Measurements from ENCODE around the gene TPSD1.

Gene TPSD1

DNA sequence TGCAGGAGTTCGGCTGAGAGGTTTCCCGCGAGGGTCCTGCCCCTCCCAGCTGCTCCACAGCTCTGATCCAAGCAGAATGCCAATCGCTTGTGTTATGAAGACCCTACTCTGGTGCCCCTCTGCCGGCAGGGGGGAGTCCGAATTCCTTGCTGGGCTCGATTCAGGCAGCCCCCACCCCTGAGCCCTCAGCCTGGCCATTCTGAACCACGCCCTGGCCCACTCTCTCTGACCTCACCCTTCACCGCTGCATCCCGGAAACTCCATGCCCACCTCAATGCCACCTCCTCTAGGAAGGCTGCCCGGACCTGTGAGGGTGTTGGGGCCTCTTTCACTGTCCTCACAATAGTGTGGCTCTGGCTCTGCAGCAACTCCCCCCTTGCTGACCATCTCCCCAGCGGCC lies 45.7 kb downstream of the TPSD1 start:
- DNase-seq: no peak

DNA sequence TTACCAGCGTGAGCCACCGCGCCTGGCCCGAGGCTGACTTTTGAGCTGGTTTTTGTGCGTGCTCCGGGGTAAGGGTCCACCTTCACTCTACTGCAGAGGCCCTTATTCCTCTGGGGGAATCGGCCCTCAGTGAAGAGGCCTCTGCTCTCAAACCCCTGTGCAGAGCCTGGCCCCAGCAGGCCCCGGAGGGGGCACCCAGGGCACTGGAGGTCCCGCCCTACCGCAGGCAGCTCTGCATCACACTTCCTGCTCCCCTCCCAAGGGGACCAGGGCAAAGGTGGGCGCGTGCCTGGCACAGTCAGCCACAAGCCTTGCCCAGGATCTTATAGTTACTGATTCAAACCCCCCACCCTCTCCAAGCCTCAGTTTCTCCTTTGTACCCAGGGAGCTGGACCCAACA lies 50.0 kb downstream of the TPSD1 start:
- DNase-seq: no peak

DNA sequence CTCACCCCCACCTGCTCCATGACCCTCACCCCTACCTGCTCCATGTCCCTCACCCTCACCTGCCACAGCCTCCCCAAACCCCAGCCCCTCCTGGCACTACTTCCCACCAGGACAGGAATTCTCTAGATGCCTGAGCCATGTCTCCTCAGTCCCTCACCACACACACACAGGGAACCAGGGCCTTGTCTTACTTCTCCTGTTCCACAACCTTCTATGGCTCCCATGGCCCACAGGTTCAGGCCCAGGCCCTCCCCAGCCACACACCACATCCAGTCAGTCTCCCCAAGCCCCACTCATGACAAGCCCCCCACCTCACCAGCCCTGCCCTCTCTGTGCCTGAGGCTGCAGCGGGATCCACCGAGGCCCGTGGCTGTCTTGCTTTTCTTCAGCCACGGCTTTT lies 50.5 kb downstream of the TPSD1 start:
- no peak for DNase-seq

DNA sequence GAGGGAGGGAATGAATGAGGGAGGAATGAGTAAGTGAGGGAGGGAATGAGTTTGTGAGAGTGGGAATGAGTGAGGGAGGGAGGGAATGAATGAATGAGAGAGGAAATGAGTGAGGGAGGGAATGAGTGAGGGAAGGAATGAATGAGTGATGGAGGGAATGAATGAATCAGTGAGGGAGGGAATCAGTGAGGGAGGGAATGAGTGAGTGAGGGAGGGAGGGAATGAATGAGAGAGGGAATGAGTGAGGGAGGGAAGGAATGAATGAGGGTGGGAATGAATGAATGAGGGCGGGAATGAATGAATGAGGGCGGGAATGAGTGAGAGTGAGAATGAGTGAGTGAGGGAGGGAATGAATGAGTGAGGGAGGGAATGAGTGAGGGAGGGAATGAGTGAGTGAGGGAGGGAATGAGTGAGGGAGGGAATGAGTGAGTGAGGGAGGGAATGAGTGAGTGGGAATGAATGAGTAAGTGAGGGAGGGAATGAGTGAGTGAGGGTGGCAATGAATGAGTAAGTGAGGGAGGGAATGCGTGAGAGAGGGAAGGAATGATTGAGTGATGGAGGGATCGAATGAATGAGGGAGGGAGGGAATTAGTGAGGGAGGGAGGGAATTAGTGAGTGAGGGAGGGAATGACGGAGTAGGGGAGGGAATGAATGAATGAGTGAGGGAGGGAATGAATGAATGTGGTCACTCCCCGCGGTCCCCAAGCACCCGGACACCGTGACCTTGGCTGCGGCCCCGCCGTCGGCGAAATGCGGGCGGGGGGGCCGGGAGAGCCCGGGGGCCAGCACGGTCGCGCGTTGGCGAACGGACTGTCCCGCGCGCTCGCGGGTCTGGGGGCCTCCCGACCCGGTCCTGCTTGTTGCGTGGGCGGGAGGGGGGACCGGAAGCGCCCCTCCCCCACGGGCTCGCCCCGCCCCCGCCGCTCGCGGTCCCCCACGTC lies 52.4 kb downstream of the TPSD1 start:
- peak; percentile 55 for DNase-seq

Measured in DMS79 treated with DMSO at 0.1 percent for 48 hours (cell line).